BE2C (cell line): ENCODE data around the gene ACADM.
"Not testable (repeated sequence)": the region's sequence is repeated elsewhere in the genome, so short reads cannot be mapped to it uniquely, and the experiment has no call there.

Experiments
- DNase-seq: peaks from one replicate; pipeline ENCODE4 v3.0.0-alpha.2; 2020
- H3K27me3 ChIP-seq: fragments of 250-450 bp; sonication (Bioruptor Pico); 2 replicates; pipeline ENCODE4 v1.5.1; 2020; ENCODE audit warnings: mild to moderate bottlenecking
- H3K36me3 ChIP-seq: fragments of 250-450 bp; sonication (Bioruptor Pico); 2 replicates; pipeline ENCODE4 v1.5.1; 2020; ENCODE audit warnings: mild to moderate bottlenecking
- H3K4me1 ChIP-seq: fragments of 250-450 bp; sonication (Bioruptor Pico); 2 replicates; pipeline ENCODE4 v1.5.1; 2020
- H3K4me3 ChIP-seq: 2 replicates; pipeline ENCODE4 v1.5.1; 2011; ENCODE audit warnings: low read depth, low read length
- H3K9me3 ChIP-seq: fragments of 250-450 bp; sonication (Bioruptor Pico); 2 replicates; pipeline ENCODE4 v1.5.1; 2020
- TF ChIP-seq, protein P1 (sequence below): IDR thresholded peaks from 2 replicates; pipeline ENCODE4 v1.5.1; 2012; ENCODE audit warnings: mild to moderate bottlenecking, low read depth, low read length

ACADM gene

DNA sequence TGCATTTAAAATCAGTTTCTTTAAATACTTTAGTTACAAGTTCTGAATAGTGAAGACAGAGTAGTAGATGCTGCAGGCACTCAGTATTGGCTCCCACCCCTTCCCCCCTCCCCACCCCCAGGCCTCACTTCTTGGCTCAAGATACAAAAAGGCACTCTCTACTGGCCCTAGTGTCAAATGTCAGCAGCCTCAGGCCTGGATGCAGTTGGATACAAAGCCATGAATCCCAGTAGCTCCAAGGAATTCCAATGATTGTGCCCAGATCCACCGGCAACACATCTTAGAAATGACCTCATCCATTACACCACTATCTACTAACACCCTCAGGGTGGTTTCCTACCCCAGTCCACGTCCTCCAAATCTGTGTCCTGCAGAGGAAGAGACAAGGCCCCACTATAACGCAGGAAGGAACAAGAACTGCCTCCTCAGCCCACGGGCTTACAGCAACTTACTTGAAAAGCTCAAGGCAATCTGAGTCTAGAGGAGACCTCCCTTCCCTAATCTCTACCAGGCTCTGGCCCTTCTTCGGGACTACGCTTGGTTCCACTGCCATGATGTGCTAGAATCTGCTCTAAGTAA is 17.6 kb downstream of the ACADM start:
- H3K9me3 ChIP-seq, result no peaks in the 10 kb centered on the region
- TF ChIP-seq, protein P1, sequence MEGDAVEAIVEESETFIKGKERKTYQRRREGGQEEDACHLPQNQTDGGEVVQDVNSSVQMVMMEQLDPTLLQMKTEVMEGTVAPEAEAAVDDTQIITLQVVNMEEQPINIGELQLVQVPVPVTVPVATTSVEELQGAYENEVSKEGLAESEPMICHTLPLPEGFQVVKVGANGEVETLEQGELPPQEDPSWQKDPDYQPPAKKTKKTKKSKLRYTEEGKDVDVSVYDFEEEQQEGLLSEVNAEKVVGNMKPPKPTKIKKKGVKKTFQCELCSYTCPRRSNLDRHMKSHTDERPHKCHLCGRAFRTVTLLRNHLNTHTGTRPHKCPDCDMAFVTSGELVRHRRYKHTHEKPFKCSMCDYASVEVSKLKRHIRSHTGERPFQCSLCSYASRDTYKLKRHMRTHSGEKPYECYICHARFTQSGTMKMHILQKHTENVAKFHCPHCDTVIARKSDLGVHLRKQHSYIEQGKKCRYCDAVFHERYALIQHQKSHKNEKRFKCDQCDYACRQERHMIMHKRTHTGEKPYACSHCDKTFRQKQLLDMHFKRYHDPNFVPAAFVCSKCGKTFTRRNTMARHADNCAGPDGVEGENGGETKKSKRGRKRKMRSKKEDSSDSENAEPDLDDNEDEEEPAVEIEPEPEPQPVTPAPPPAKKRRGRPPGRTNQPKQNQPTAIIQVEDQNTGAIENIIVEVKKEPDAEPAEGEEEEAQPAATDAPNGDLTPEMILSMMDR, result no peak
- no peaks in the 10 kb centered on the region for H3K4me1 ChIP-seq
- H3K27me3 ChIP-seq, result no peaks in the 10 kb centered on the region
- no peak for DNase-seq
- H3K4me3 ChIP-seq, result no peak overlapping the region
- H3K36me3 ChIP-seq, result no peaks in the 10 kb centered on the region

DNA sequence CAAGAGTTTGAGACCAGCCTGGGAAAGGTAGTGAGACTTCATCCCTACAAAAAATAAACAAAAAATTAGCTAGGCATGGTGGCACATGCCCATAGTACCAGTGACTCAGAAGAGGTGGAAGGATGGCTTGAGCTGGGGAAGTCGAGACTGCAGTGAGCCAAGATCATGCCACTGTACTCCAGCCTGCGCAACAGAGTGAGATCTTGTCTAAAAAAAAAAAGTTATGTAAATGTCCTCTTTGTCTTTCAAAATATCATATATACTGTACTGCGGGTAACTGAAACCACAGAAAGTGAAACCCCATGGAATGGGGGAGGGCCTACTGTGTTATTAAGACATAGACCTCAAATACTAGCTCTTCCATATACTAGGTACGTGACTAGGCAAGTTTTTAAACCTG is 20.8 kb downstream of the ACADM start:
- H3K9me3 ChIP-seq, result no peaks in the 10 kb centered on the region
- no peak overlapping the region for H3K4me3 ChIP-seq
- TF ChIP-seq, protein P1, result no peak
- H3K36me3 ChIP-seq, result no peaks in the 10 kb centered on the region
- H3K4me1 ChIP-seq, result no peaks in the 10 kb centered on the region
- no peaks in the 10 kb centered on the region for H3K27me3 ChIP-seq
- no peak for DNase-seq

DNA sequence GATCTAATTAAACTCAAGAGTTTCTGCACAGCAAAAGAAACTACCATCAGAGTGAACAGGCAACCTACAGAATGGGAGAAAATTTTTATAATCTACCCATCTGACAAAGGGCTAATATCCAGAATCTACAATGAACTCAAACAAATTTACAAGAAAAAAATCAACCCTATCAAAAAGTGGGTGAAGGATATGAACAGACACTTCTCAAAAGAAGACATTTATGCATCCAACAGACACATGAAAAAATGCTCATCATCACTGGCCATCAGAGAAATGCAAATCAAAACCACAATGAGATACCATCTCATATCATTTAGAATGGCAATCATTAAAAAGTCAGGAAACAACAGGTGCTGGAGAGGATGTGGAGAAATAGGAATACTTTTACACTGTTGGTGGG is 32.7 kb downstream of the ACADM start:
- H3K27me3 ChIP-seq, DNase-seq, H3K4me1 ChIP-seq, H3K9me3 ChIP-seq, H3K4me3 ChIP-seq, H3K36me3 ChIP-seq: not testable (repeated sequence)

DNA sequence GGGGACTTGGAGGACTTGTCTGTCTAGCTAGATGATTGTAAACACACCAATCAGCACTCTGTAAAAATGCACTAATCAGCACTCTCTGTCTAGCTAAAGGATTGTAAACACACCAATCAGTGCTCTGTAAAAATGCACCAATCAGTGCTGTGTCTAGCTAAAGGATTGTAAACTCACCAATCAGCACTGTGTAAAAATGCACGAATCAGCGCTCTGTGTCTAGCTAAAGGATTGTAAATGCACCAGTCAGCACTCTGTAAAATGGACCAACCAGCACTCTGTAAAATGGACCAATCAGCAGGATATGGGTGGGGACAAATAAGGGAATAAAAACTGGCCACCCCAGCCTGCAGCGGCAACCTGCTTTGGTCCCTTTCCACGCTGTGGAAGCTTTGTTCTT is 34.0 kb downstream of the ACADM start:
- H3K4me1 ChIP-seq, H3K4me3 ChIP-seq, DNase-seq, H3K36me3 ChIP-seq, H3K9me3 ChIP-seq, H3K27me3 ChIP-seq: not testable (repeated sequence)

DNA sequence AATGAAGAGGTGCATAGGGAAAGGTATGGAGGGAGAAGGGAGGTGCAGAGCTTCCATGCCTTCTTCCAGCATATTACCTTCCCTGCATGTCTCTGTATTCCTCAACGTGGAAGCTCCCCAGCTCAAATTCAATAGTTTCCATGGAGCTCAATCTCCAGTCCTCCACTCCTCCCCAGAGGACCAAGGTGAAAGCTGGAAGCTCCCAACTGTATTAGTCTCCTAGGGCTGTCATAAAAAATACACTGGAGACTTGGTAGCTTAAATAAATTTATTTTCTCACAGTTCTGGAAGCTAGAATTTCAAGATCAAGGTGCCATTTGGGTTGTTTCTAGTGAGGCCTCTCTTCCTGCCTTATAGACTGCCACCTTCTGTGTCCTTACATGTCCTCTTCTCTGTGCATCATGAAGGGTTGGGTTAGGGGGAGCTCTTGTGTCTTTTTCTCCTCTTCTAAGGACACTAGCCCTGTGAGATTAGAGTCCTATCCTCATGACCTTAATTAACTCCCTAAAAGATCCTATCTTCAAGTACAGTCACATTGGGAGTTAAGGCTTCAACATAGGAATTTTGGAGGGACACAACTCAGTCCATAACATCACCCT is 39.6 kb downstream of the ACADM start:
- Histone ChIP-seq H3K4me3 (no peak overlapping the region), H3K9me3 (no peaks in the 10 kb centered on the region), H3K27me3 (no peaks in the 10 kb centered on the region), H3K36me3 (no peaks in the 10 kb centered on the region), H3K4me1 (no peaks in the 10 kb centered on the region)
- TF ChIP-seq, protein P1, result no peak
- no peak for DNase-seq

DNA sequence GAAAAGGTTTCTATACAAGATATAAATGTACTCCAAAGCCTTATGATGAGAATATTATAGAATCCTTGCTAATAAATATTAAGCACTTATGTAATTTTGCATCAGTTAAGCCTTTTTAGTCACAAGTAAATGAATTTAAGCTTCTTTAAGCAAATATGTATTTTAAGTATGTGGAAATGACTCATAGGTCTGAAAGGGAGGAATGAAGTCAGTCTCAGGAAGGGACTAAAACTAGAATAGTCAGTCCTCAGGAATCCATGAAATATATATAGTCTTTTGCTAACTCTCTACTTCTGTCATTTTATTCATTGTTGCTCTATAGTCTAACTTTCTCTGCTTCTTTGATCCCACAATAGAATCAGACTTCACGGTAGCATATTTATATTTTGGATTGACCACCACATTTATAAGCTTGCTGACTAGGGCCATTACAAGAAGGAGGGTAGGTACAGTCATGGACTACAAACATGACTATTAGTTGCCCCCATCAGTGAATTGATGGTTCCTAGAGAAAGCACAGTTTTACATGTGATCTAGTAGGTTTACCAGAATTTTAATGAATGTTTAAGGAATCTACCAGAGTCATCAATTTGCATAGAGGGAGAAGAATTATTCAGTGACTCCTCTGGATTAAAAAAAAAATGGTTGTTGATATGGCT is 41.3 kb downstream of the ACADM start:
- DNase-seq, result no peak
- Histone ChIP-seq H3K27me3 (no peaks in the 10 kb centered on the region), H3K4me3 (no peak overlapping the region)

DNA sequence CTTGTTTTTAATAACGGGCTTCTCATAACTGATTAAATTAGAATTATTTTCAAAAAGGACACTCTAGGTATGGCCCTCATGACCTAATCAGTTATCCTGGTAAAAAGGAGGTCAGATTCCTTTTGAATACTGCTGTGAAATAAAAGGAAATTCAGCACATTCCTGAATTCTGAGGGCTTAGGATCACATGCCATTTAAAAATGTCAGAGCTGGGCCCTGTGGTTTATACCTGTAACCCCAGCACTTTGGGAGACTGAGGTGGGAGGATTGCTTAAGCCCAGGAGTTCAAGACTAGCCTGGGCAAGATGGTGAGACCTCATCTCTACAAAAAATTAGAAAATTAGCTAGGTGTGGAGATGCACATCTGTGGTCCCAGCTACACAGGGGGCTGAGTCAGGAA is 43.5 kb downstream of the ACADM start:
- H3K9me3 ChIP-seq, result no peaks in the 10 kb centered on the region
- TF ChIP-seq, protein P1, result no peak
- no peaks in the 10 kb centered on the region for H3K4me1 ChIP-seq
- no peak overlapping the region for H3K4me3 ChIP-seq
- H3K36me3 ChIP-seq, result no peaks in the 10 kb centered on the region
- no peak for DNase-seq
- H3K27me3 ChIP-seq, result no peaks in the 10 kb centered on the region

More for the DNA sequence above, 41.3 kb downstream of the ACADM start:
- Histone ChIP-seq H3K36me3 (no peaks in the 10 kb centered on the region), H3K9me3 (no peaks in the 10 kb centered on the region), H3K4me1 (no peaks in the 10 kb centered on the region)
- TF ChIP-seq, protein P1, result no peak
